Astrocyte (in vitro differentiated cells and primary cell): ENCODE results near the gene HBP1. TPM values are rescaled to one million over a fixed set of nuclear protein-coding genes. Genes with fewer than 3 reads are reported as not detected.

ENCODE experiments used
- DNase-seq: peaks from one replicate; pipeline ENCODE4 v3.0.0-alpha.2; 2010; ENCODE audit warnings: low read depth
- FAIRE-seq: peaks from 2 replicates; lab custom pipeline; 2011; peaks lifted over from hg19 to GRCh38; lab: Jason Lieb, UNC
- H2AFZ ChIP-seq: 2 replicates; pipeline ENCODE4 v1.6.0; 2012; ENCODE audit warnings: low read depth, low read length, inconsistent platforms
- H3K27ac ChIP-seq: 2 replicates; pipeline ENCODE4 v1.5.1; 2011; ENCODE audit warnings: low read depth, low read length, inconsistent platforms
- H3K27me3 ChIP-seq: 2 replicates; pipeline ENCODE4 v1.6.0; 2011; ENCODE audit warnings: low read length, inconsistent platforms; ENCODE audit not compliant: insufficient read depth
- H3K36me3 ChIP-seq: 2 replicates; pipeline ENCODE4 v1.5.1; 2011; ENCODE audit warnings: low read length, inconsistent platforms; ENCODE audit not compliant: insufficient read depth
- H3K4me1 ChIP-seq: 2 replicates; pipeline ENCODE4 v1.5.1; 2011; ENCODE audit warnings: low read length, inconsistent platforms; ENCODE audit not compliant: insufficient read depth
- H3K4me2 ChIP-seq: 2 replicates; pipeline ENCODE4 v1.6.0; 2012; ENCODE audit warnings: low read length, inconsistent platforms
- H3K4me3 ChIP-seq: 2 replicates; pipeline ENCODE4 v1.5.1; 2011; ENCODE audit warnings: low read depth, mild to moderate bottlenecking, low read length, inconsistent platforms; ENCODE audit not compliant: insufficient read depth
- H3K79me2 ChIP-seq: 2 replicates; pipeline ENCODE4 v1.6.0; 2012; ENCODE audit warnings: mild to moderate bottlenecking, low read length, inconsistent platforms; ENCODE audit not compliant: insufficient read depth
- H3K9ac ChIP-seq: 2 replicates; pipeline ENCODE4 v1.6.0; 2012; ENCODE audit warnings: mild to moderate bottlenecking, low read length, inconsistent platforms
- H3K9me3 ChIP-seq: 2 replicates; pipeline ENCODE4 v1.5.1; 2012; ENCODE audit warnings: low read depth, mild to moderate bottlenecking, low read length, inconsistent platforms; ENCODE audit not compliant: insufficient read depth
- H4K20me1 ChIP-seq: 2 replicates; pipeline ENCODE4 v1.6.0; 2012; ENCODE audit warnings: low read length, inconsistent platforms; ENCODE audit not compliant: insufficient read depth
- H3K27ac Mint-ChIP-seq: one replicate; pipeline ENCODE4 v1.8.0; 2021; ENCODE audit warnings: mild to moderate bottlenecking, mixed read lengths; ENCODE audit not compliant: unreplicated experiment
- H3K27me3 Mint-ChIP-seq: one replicate; pipeline ENCODE4 v1.8.0; 2021; ENCODE audit warnings: low read depth, mixed read lengths; ENCODE audit not compliant: unreplicated experiment
- H3K36me3 Mint-ChIP-seq: one replicate; pipeline ENCODE4 v1.8.0; 2021; ENCODE audit warnings: low read depth, mixed read lengths; ENCODE audit not compliant: unreplicated experiment
- H3K4me1 Mint-ChIP-seq: one replicate; pipeline ENCODE4 v1.8.0; 2021; ENCODE audit warnings: low read depth, mixed read lengths; ENCODE audit not compliant: unreplicated experiment
- H3K4me3 Mint-ChIP-seq: one replicate; pipeline ENCODE4 v1.8.0; 2021; ENCODE audit warnings: mild to moderate bottlenecking, moderate library complexity, mixed read lengths; ENCODE audit not compliant: unreplicated experiment
- H3K9me3 Mint-ChIP-seq: one replicate; pipeline ENCODE4 v1.8.0; 2021; ENCODE audit warnings: mild to moderate bottlenecking, mixed read lengths; ENCODE audit not compliant: unreplicated experiment
- EZH2 ChIP-seq: IDR thresholded peaks from 2 replicates; pipeline ENCODE4 v1.6.1; 2012; ENCODE audit warnings: mild to moderate bottlenecking, low read length, inconsistent platforms; ENCODE audit not compliant: insufficient read depth
- total RNA-seq: library from RNA; stranded (reverse); gene quantifications from 2 replicates; pipeline ENCODE4 v1.2.1, GENCODE V29; 2021
- TF ChIP-seq, protein P1 (sequence below): IDR thresholded peaks from 2 replicates; pipeline ENCODE4 v1.5.1; 2011; ENCODE audit warnings: low read depth, mild to moderate bottlenecking, inconsistent platforms, low read length, moderate library complexity; ENCODE audit not compliant: insufficient read depth

HBP1 gene
- total RNA-seq, 1 donor from 2014 or later = 46.2 TPM

DNA sequence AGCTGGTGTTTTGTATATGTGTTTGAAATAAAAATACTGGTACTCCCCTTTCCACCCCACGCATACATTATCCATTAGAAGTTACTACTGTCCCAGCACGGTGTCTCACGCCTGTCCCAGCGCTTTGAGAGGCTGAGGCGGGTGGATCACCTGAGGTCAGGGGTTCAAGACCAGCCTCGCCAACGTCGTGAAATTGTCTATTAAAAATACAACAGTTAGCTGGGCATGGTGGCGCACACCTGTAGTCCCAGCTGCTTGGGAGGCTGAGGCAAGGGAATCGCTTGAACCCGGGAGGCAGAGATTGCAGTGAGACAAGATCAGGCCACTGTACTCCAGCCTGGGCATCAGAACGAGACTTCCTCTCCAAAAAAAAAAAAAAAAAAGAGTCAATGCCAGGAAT lies 2.7 kb downstream of the HBP1 start:
- Histone ChIP-seq H4K20me1 (peaks cover 46% of the 10 kb centered on the region), H3K36me3 (no peaks in the 10 kb centered on the region), H3K9ac (no peak overlapping the region), H3K4me1 (no peaks in the 10 kb centered on the region), H3K27ac (no peak overlapping the region), H3K9me3 (no peaks in the 10 kb centered on the region), H3K4me2 (no peak overlapping the region), H3K4me3 (no peak overlapping the region), H3K79me2 (peaks cover 61% of the 10 kb centered on the region), H2AFZ (no peak overlapping the region), H3K27me3 (no peaks in the 10 kb centered on the region)
- H3K27ac Mint-ChIP-seq = no peak overlapping the region
- no peaks in the 10 kb centered on the region for H3K27me3 Mint-ChIP-seq
- no peak for DNase-seq
- FAIRE-seq = no peak
- TF ChIP-seq, protein P1, sequence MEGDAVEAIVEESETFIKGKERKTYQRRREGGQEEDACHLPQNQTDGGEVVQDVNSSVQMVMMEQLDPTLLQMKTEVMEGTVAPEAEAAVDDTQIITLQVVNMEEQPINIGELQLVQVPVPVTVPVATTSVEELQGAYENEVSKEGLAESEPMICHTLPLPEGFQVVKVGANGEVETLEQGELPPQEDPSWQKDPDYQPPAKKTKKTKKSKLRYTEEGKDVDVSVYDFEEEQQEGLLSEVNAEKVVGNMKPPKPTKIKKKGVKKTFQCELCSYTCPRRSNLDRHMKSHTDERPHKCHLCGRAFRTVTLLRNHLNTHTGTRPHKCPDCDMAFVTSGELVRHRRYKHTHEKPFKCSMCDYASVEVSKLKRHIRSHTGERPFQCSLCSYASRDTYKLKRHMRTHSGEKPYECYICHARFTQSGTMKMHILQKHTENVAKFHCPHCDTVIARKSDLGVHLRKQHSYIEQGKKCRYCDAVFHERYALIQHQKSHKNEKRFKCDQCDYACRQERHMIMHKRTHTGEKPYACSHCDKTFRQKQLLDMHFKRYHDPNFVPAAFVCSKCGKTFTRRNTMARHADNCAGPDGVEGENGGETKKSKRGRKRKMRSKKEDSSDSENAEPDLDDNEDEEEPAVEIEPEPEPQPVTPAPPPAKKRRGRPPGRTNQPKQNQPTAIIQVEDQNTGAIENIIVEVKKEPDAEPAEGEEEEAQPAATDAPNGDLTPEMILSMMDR = no peak
- no peak for TF ChIP-seq EZH2
- no peaks in the 10 kb centered on the region for H3K36me3 Mint-ChIP-seq
- no peaks in the 10 kb centered on the region for H3K9me3 Mint-ChIP-seq
- H3K4me1 Mint-ChIP-seq = peaks cover 28% of the 10 kb centered on the region
- H3K4me3 Mint-ChIP-seq = peak overlapping the region; percentile 50

DNA sequence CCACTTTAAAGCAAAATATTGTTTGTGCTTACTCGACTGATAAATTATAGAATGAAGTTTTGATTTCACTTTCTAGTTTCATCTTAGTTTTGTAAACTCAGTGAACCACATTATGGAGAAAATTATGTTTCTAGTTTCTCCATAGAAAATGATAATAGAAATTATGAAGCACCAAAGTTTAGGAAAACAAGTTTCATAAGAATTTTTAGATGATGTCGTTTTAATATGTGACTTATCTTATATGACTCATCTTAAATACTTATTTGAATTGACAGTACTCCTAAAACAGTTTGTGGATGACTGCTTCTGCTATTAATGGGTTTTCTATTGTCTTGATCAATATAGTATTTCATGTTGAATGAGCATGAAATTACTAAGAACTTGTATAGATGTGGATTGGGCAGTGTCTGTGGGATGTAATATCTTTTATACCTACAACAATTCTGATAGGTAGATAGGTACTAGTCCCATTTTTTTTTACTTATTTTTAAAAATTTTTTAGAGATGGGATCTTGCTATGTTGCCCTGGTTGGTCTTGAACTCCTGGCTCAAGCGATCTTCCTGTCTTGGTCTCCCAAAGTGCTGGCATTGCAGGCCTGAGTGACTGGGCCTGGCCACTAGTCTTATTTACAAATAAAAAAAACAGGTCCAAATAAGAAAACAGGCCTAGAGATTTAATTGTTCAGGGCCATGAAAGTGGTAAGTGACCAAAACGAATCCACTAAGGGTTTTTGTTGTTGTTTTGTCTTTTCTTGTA lies 3.7 kb downstream of the HBP1 start:
- Histone ChIP-seq H3K27me3 (no peaks in the 10 kb centered on the region), H3K9ac (no peak overlapping the region), H3K27ac (no peak overlapping the region), H3K4me2 (no peak overlapping the region), H4K20me1 (peaks cover 55% of the 10 kb centered on the region), H3K4me3 (no peak overlapping the region), H3K4me1 (no peaks in the 10 kb centered on the region), H2AFZ (no peak overlapping the region), H3K9me3 (no peaks in the 10 kb centered on the region), H3K79me2 (peaks cover 71% of the 10 kb centered on the region), H3K36me3 (no peaks in the 10 kb centered on the region)
- FAIRE-seq (no peak), DNase-seq (no peak)
- H3K27ac Mint-ChIP-seq = no peak overlapping the region
- no peak for TF ChIP-seq EZH2
- TF ChIP-seq, protein P1 = no peak
- no peaks in the 10 kb centered on the region for H3K36me3 Mint-ChIP-seq
- peaks cover 28% of the 10 kb centered on the region for H3K4me1 Mint-ChIP-seq
- no peaks in the 10 kb centered on the region for H3K27me3 Mint-ChIP-seq
- H3K9me3 Mint-ChIP-seq = no peaks in the 10 kb centered on the region
- no peak overlapping the region for H3K4me3 Mint-ChIP-seq

DNA sequence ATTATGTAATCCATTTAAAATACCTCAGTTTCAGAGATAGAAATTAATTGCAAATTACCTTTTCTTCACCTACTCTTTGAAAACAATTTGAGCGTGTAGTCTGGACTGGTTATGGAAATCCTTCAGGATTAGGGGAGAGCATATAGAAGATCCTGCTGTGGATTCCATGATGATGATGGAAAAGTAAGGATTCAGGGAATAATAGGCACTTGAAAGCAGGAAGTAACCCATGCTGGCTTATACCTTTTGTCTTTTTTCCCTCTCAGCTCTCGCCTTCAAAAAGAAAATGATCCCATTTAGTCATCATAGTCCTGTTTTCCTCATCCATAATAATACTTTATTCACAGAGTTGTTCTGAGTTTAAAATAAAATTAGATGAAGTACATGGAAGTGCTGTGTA lies 4.4 kb downstream of the HBP1 start:
- Histone ChIP-seq H3K4me1 (no peaks in the 10 kb centered on the region), H3K79me2 (peaks cover 78% of the 10 kb centered on the region), H3K27ac (no peak overlapping the region), H3K4me3 (no peak overlapping the region), H3K27me3 (no peaks in the 10 kb centered on the region), H3K9me3 (no peaks in the 10 kb centered on the region), H3K4me2 (no peak overlapping the region), H3K9ac (no peak overlapping the region), H4K20me1 (peaks cover 61% of the 10 kb centered on the region), H3K36me3 (no peaks in the 10 kb centered on the region), H2AFZ (no peak overlapping the region)
- Mint-ChIP-seq H3K36me3 (no peaks in the 10 kb centered on the region), H3K27me3 (no peaks in the 10 kb centered on the region), H3K4me3 (no peak overlapping the region), H3K4me1 (peaks cover 28% of the 10 kb centered on the region), H3K9me3 (no peaks in the 10 kb centered on the region), H3K27ac (no peak overlapping the region)
- TF ChIP-seq, protein P1 = no peak
- no peak for TF ChIP-seq EZH2
- no peak for DNase-seq
- FAIRE-seq = no peak
